Spleen (tissue), 11 donors: ENCODE measurements around the gene INTS15. TPM values are rescaled to one million over a fixed set of nuclear protein-coding genes. Genes with fewer than 3 reads are reported as not detected.

Experiments
- DNase-seq: peaks from one replicate; pipeline ENCODE4 v3.0.0-alpha.2; 2020
- H3K27ac ChIP-seq, 8 donors: fragments of 200-600 bp; sonication (generic) in 7 of 8; 1 replicate in 4 of 8; 2 replicates in 4 of 8; pipeline versions ENCODE4 v1.5.0 to v1.8.0; 2016 to 2021; ENCODE audit warnings: inconsistent platforms in 4 of 8, mild to moderate bottlenecking in 4 of 8, moderate library complexity in 1 of 8
- H3K27me3 ChIP-seq, 7 donors: fragments of 200-600 bp; sonication (generic) in 6 of 7; replicated peaks in 1 of 7; 1 replicate in 4 of 7; 2 replicates in 3 of 7; pipeline versions ENCODE4 v1.5.0 to v1.8.0; 2016 to 2021; ENCODE audit warnings: inconsistent platforms in 3 of 7, mild to moderate bottlenecking in 1 of 7
- H3K36me3 ChIP-seq, 6 donors: fragments of 200-600 bp; sonication (generic) in 5 of 6; 1 replicate in 4 of 6; 2 replicates in 2 of 6; pipeline versions ENCODE4 v1.5.0 to v1.8.0; 2016 to 2021; ENCODE audit warnings: inconsistent platforms in 2 of 6
- H3K4me1 ChIP-seq, 6 donors: fragments of 200-600 bp; sonication (generic) in 5 of 6; 1 replicate in 3 of 6; 2 replicates in 3 of 6; pipeline versions ENCODE4 v1.5.0 to v1.8.0; 2016 to 2021; ENCODE audit warnings: inconsistent platforms in 3 of 6
- H3K4me3 ChIP-seq, 8 donors: fragments of 200-600 bp; sonication (generic) in 7 of 8; 1 replicate in 4 of 8; 2 replicates in 4 of 8; pipeline versions ENCODE4 v1.5.0 to v1.8.0; 2016 to 2021; ENCODE audit warnings: inconsistent platforms in 4 of 8, mild to moderate bottlenecking in 4 of 8, moderate library complexity in 2 of 8
- H3K9me3 ChIP-seq, 8 donors: fragments of 200-600 bp; sonication (generic) in 7 of 8; 1 replicate in 4 of 8; 2 replicates in 4 of 8; pipeline versions ENCODE4 v1.5.0 to v1.8.0; 2016 to 2021; ENCODE audit warnings: inconsistent platforms in 4 of 8
- CTCF ChIP-seq, 11 experiments: fragments of 200-600 bp in 7 of 11; fragments of 450-650 bp in 4 of 11; sonication (generic) in 4 of 11; IDR thresholded peaks in 8 of 11; conservative IDR thresholded peaks in 3 of 11; 1 replicate in 7 of 11; 2 replicates in 4 of 11; pipeline versions ENCODE4 v1.4.0 to v1.8.0; 2016 to 2021; ENCODE audit warnings: antibody characterized with exemption in 11 of 11, inconsistent platforms in 4 of 11, mild to moderate bottlenecking in 1 of 11
- POLR2A ChIP-seq, 3 donors: fragments of 450-650 bp; IDR thresholded peaks; one replicate each; pipeline ENCODE4 v1.5.1; 2017; ENCODE audit warnings: antibody characterized with exemption in 3 of 3, mild to moderate bottlenecking in 1 of 3
- POLR2AphosphoS5 ChIP-seq, 3 donors: sonication (generic); formaldehyde crosslinking; IDR thresholded peaks; one replicate each; pipeline ENCODE4 v1.5.1; 2017; ENCODE audit warnings: antibody characterized with exemption in 3 of 3
- WGBS, 5 donors: extraction: QIAGEN DNeasy Blood & Tissue Kit in 3 of 5; methylation state at CpG; one replicate each; pipeline versions ENCODE4 v1.1.5 to v1.1.7; 2013 to 2018; 5-methylcytosine and 5-hydroxymethylcytosine counted together
- intact Hi-C: fragments of 100-400 bp; cut with DNase I; formaldehyde crosslinking; loops from one replicate; pipeline ENCODE4 v1.15.0; 2023; ENCODE audit warnings: low total_unique reads
- polyA plus RNA-seq, 3 donors: library from polyadenylated mRNA; stranded (reverse); fragments of 200-250 nt; gene quantifications; one replicate each; pipeline ENCODE4 v1.2.1, GENCODE V29; 2013
- total RNA-seq, 7 donors: library from RNA; depleted of rRNA in 3 of 7; stranded (reverse); fragments of >200 nt in 3 of 7; fragmentation: NEBNext Ultra II Directional in 4 of 7; extraction: Animal tissue kit (Norgen Biotek cat#: 25700) in 4 of 7; gene quantifications; one replicate each; pipeline versions ENCODE4 v1.1.0 to v1.2.1, GENCODE V29; 2016 to 2021
- donor health status: healthy with polysubstance abuse.
- donor health status: DM: no; HTN: no; CAD: no; lungs with moderate emphysema.
- donor health status: DM: no; HTN: no; CAD: no.
- donor health status: Bipolar disorder and iron deficiency.
- donor health status: healthy.
- donor health status: DM: no; HTN: no; CAD: no.
- donor health status: DM: yes; HTN: yes; CAD: no.

INTS15 gene
- total and polyA plus RNA-seq, 10 donors, result 14.3 to 43.9 (median 33.6) TPM

GRCh38 chr7:6653071-6654003, 63.5 kb downstream of the INTS15 start:
- H3K27me3 ChIP-seq, result no peaks in the 10 kb centered on the region
- intact Hi-C loops, result no loop called here
- DNase-seq, result no peak
- no peak overlapping the region for H3K27ac ChIP-seq
- WGBS, 5 donors, result 96 to 98% (median 97%) methylated on average over 96 to 146 of the region's 146 CpGs
- TF ChIP-seq POLR2A (IDR thresholded peaks at IDR 0.05) (no peak), CTCF (IDR thresholded peaks at IDR 0.05 in 8 of 11, conservative IDR thresholded peaks at IDR 0.05 in 3 of 11) (no peak), POLR2AphosphoS5 (IDR thresholded peaks at IDR 0.05) (no peak)
- H3K36me3 ChIP-seq, result peaks cover 4 to 85% (median 74%) of the 10 kb centered on the region in 6 donors
- H3K4me3 ChIP-seq, result no peak overlapping the region
- H3K4me1 ChIP-seq, result no peaks in the 10 kb centered on the region
- H3K9me3 ChIP-seq, result peaks cover 0 to 35% (median 20%) of the 10 kb centered on the region in 8 donors

DNA sequence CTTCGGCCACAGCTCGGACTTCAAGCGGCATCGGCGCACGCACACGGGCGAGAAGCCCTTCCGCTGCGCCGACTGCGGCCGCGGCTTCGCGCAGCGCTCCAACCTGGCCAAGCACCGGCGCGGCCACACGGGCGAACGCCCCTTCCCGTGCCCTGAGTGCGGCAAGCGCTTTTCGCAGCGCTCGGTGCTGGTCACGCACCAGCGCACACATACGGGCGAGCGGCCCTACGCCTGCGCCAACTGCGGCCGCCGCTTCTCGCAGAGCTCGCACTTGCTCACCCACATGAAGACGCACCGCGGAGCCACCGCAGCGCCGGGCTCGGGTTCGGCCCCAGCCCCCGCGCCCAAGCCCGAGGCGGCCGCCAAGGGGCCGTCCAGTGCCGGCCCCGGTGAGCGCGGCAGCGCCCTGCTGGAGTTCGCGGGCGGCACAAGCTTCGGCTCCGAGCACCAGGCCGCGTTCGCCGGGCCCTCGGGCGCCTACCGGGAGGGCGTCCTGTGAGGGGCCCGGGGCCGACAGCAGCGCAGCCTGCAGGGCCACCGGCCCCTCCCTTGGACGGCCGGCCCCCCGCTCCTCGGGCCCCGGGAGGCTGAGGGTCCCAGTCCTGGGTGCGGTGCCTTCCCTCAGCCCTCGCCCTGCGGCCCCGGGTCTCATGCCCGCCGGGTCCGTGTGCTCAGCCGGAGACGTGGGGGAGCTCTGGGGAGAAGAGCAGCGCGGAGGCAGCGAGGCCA, 64.5 kb downstream of the INTS15 start:
- Histone ChIP-seq H3K4me3 (no peak overlapping the region), H3K4me1 (no peaks in the 10 kb centered on the region), H3K27me3 (no peaks in the 10 kb centered on the region), H3K36me3 (peaks cover 4 to 76% (median 65%) of the 10 kb centered on the region in 6 donors), H3K27ac (no peak overlapping the region), H3K9me3 (peaks cover 0 to 35% (median 20%) of the 10 kb centered on the region in 8 donors)
- intact Hi-C loops, result no loop called here
- no peak for DNase-seq
- no peak for TF ChIP-seq CTCF (IDR thresholded peaks at IDR 0.05 in 8 of 11, conservative IDR thresholded peaks at IDR 0.05 in 3 of 11)
- TF ChIP-seq POLR2A (IDR thresholded peaks at IDR 0.05), result no peak
- peak in 1 of 3 donors; percentile 20 for TF ChIP-seq POLR2AphosphoS5 (IDR thresholded peaks at IDR 0.05)
- WGBS, 5 donors, result 96 to 99% (median 97%) methylated on average over 49 to 94 of the region's 94 CpGs

GRCh38 chr7:6654842-6655610, 65.2 kb downstream of the INTS15 start:
- no peak overlapping the region for H3K4me3 ChIP-seq
- no peaks in the 10 kb centered on the region for H3K27me3 ChIP-seq
- intact Hi-C loops, result no loop called here
- peaks cover 0 to 35% (median 20%) of the 10 kb centered on the region in 8 donors for H3K9me3 ChIP-seq
- peaks cover 4 to 69% (median 57%) of the 10 kb centered on the region in 6 donors for H3K36me3 ChIP-seq
- H3K4me1 ChIP-seq, result no peaks in the 10 kb centered on the region
- no peak overlapping the region for H3K27ac ChIP-seq
- no peak for DNase-seq
- peak in 1 of 3 donors; percentile 4 for TF ChIP-seq POLR2AphosphoS5 (IDR thresholded peaks at IDR 0.05)
- no peak for TF ChIP-seq CTCF (IDR thresholded peaks at IDR 0.05 in 8 of 11, conservative IDR thresholded peaks at IDR 0.05 in 3 of 11)
- WGBS, 5 donors, result 95 to 97% (median 96%) methylated on average over 46 to 48 of the region's 48 CpGs
